Measurements from ENCODE around the gene FBXO11. TPM values are rescaled to one million over a fixed set of nuclear protein-coding genes. Genes with fewer than 3 reads are reported as not detected.
A peak's percentile ranks its signal among the peaks of the same experiment; 100 is the strongest.

Gene FBXO11
- polyA plus RNA-seq, 1 of the 3 experiments (the other 2 are of a cell fraction) = 26.6 TPM

- H4K20me1 ChIP-seq (ENCODE audit: insufficient read depth) = peaks cover 25% of the 10 kb centered on the region
- H3K27me3 ChIP-seq (ENCODE audit: insufficient read depth) = no peaks in the 10 kb centered on the region
- peak overlapping the region; percentile 52 to 74 for H3K4me3 ChIP-seq (ENCODE audit: low read depth in 2 of 2, low read length in 1 of 2)
- peaks cover 7 to 14% of the 10 kb centered on the region in 2 experiments; a peak in 2 of 4 replicates for H3K4me1 ChIP-seq (ENCODE audit: control insufficient read depth in 1 of 2, insufficient read depth in 2 of 2, low read depth in 1 of 2, low read length in 1 of 2)
- DNase-seq = no peak
- H2AFZ ChIP-seq (ENCODE audit: low read depth) = peak overlapping the region; percentile 84
- H3K27ac ChIP-seq (ENCODE audit: low read depth in 2 of 2, low read length in 1 of 2) = peak overlapping the region; percentile 95 to 96
- POLR2A ChIA-PET = interaction anchor here (0.5 to 0.9 kb wide), 11 partner anchors 10 to 386 kb away, joined by 3 to 5 read pairs (median 3); partner anchors contain the start of gene MSH6
- H3K36me3 ChIP-seq (replicated peaks in 1 of 2; ENCODE audit: control insufficient read depth in 1 of 2, insufficient read depth in 2 of 2, low read length in 1 of 2) = no peaks in the 10 kb centered on the region
- H3F3A ChIP-seq (replicated peaks; ENCODE audit: insufficient read depth) = peaks cover 11% of the 10 kb centered on the region
- H3K4me2 ChIP-seq = peak overlapping the region; percentile 75
- CTCF ChIA-PET = interaction anchor here (0.6 to 2.3 kb wide), 20 partner anchors 8 to 1499 kb away, joined by 3 to 24 read pairs (median 3); no protein-coding TSS in a partner anchor
- no peaks in the 10 kb centered on the region for H3K9me3 ChIP-seq
- no peaks in the 10 kb centered on the region for H3K9me2 ChIP-seq
- H3K79me2 ChIP-seq (ENCODE audit: insufficient read depth) = peaks cover 29% of the 10 kb centered on the region
- 0 out of 2 replicates have a peak, but pooled peaks have one; percentile 68 for TF ChIP-seq RAD21 (IDR thresholded peaks at IDR 0.05; ENCODE audit: low read length)
- TF ChIP-seq FOXJ3 (CRISPR knock-in tag; IDR thresholded peaks at IDR 0.05) = 0 out of 2 replicates have a peak, but pooled peaks have one; percentile 5
- no peak for TF ChIP-seq JUND (IDR thresholded peaks at IDR 0.05)
- peak; percentile 34; the same call in 1 of the 2 replicates for TF ChIP-seq SMC3 (IDR thresholded peaks at IDR 0.05; ENCODE audit: low read depth, low read length)
- TF ChIP-seq TAF1 (IDR thresholded peaks at IDR 0.05; ENCODE audit: borderline replicate concordance, low read depth, low read length) = peak; percentile 5; the same call in 1 of the 2 replicates
- no peak for TF ChIP-seq IRF3 (IDR thresholded peaks at IDR 0.05; ENCODE audit: low read depth, low read length)
- TF ChIP-seq YY1 (IDR thresholded peaks at IDR 0.05; ENCODE audit: low read depth) = peak; percentile 59; the same call in 1 of the 2 replicates
- peak overlapping the region; percentile 83 for H3K9ac ChIP-seq
- WGBS (ENCODE audit: low lambda C conversion rate) = 27% methylated on average over 15 of the region's 15 CpGs
Measured at GRCh38 chr2:47907039-47907781, 912 bp upstream of the FBXO11 start.

GRCh38 chr2:47905386-47906156 is 727 bp downstream of the FBXO11 start:
- Histone ChIP-seq H3K9me3 (no peaks in the 10 kb centered on the region), H3F3A (replicated peaks; ENCODE audit: insufficient read depth) (peaks cover 14% of the 10 kb centered on the region), H2AFZ (ENCODE audit: low read depth) (no peak overlapping the region), H3K27ac (ENCODE audit: low read depth in 2 of 2, low read length in 1 of 2) (peak overlapping the region; percentile 96 to 100), H3K27me3 (ENCODE audit: insufficient read depth) (no peaks in the 10 kb centered on the region), H3K36me3 (replicated peaks in 1 of 2; ENCODE audit: control insufficient read depth in 1 of 2, insufficient read depth in 2 of 2, low read length in 1 of 2) (no peaks in the 10 kb centered on the region), H3K9ac (peak overlapping the region; percentile 95), H3K4me2 (peak overlapping the region; percentile 66; the same call in 1 of the 2 replicates), H3K9me2 (no peaks in the 10 kb centered on the region), H3K4me3 (ENCODE audit: low read depth in 2 of 2, low read length in 1 of 2) (peak overlapping the region; percentile 69 to 98), H4K20me1 (ENCODE audit: insufficient read depth) (peaks cover 42% of the 10 kb centered on the region), H3K79me2 (ENCODE audit: insufficient read depth) (peaks cover 45% of the 10 kb centered on the region), H3K4me1 (ENCODE audit: control insufficient read depth in 1 of 2, insufficient read depth in 2 of 2, low read depth in 1 of 2, low read length in 1 of 2) (peaks cover 7 to 14% of the 10 kb centered on the region in 2 experiments; a peak in 2 of 4 replicates)
- CTCF ChIA-PET = interaction anchor here (0.7 to 1.4 kb wide), 2 partner anchors 136 to 138 kb away, joined by 3 read pairs; no protein-coding TSS in a partner anchor
- DNase-seq = peak; percentile 84
- TF ChIP-seq TAF1 (IDR thresholded peaks at IDR 0.05; ENCODE audit: borderline replicate concordance, low read depth, low read length) (no peak), USF2 (IDR thresholded peaks at IDR 0.05; ENCODE audit: borderline replicate concordance, low read depth, low read length) (no peak), SIN3A (IDR thresholded peaks at IDR 0.05; ENCODE audit: borderline replicate concordance, low read depth, low read length) (0 out of 2 replicates have a peak, but pooled peaks have one; percentile 23), CHD2 (IDR thresholded peaks at IDR 0.05; ENCODE audit: low read length, partially characterized antibody) (peak; percentile 7)
- POLR2A ChIA-PET = interaction anchor here (0.6 kb wide), 1 partner anchor 503 kb away, joined by 4 read pairs; the partner anchor contains the start of gene MSH2
- under 1% methylated on average over 78 of the region's 105 CpGs for WGBS (ENCODE audit: low lambda C conversion rate)

All from SK-N-SH (cell line).